Measurements from ENCODE around the gene ARHGAP32.
"Not testable (repeated sequence)": the region's sequence is repeated elsewhere in the genome, so short reads cannot be mapped to it uniquely, and the experiment has no call there.

ARHGAP32 gene

DNA sequence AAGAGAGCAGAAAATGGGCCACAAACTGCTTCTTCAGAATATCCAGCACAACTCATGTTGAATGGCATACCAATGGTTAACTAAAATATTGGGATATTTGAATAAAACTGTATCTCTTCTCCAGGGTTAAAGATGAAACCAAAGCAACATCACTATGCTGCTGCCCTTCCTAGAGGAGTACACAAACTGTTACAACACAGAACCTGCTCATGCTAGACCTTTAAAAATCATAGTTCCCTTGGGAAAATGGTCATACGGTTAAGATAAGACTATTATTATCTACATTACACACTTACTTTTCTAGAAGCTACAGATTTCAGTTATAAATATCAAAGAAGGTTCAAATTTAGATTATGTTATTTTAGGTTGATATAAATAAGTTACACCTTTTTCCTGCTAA, 170.8 kb downstream of the ARHGAP32 start:
- no peak for DNase-seq (ENCODE audit: low spot score)

DNA sequence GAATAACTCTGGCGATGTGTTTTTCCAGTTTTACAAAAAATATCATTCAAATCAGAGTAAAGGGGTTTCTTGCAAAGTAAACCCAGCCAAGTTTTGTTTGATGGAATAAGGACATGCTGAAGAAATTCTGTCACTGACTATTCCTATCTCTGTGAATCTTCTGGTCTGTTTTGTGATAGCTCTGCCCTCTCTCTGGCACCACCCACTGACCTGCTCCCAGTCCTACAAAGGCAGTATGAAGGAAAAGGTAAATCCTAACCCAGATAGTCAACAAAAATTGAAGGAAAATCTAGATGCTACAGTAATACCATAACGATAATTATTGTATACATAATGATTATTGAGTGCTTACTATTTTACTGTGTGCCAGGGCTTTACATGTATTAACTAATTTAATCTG, 173.1 kb downstream of the ARHGAP32 start:
- DNase-seq (ENCODE audit: low spot score): no peak

DNA sequence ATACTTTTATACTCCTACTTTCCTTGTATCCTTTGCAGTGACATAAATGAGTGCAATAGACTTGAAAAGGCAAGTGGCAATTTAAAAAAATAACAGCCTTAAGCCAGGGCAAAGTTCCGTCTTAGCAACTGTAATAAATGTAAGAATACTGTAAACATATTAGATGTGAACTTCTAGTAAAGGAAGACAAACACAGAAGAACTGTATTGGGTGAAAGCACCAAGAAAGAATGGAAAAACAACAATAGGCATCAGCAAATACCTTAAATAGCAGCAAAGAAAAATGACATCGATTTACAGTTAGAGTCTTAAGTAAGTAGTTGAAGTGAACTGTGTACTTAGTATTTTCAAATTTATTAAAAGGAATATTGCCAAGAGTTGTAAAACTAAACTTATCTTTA, 174.0 kb downstream of the ARHGAP32 start:
- no peak for DNase-seq (ENCODE audit: low spot score)

DNA sequence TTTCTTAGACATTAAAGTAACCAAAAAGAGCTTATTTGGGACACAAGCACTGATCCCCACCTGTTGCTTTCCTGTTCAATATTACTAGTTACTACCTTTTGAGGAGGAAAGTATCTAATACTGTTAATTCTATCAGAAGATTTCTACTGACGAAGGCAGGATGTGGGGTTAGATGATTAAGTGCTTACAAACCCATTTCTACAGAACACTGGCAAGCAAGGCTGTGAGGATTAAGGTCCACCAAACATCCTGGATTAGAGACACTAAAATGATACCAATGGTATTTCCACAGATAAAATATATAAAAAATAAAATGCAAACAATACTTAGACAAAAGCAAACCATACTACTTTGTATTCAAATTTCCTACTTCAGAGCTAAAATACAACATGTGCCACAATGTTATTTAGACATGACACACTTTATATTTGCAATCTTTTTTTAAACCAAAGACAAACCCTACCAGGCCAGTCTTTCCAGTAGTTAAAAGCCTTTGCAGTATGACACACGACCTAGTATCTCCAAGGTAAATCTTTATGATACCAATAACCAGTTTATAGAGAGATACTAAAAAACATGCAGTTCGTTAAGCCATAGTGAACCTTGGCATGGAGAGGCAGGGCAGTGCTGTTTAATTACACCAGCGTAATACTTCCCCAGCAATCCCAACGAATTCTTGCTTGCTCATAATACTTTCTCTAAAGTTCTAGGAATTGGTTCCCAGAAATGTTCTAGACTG, 178.2 kb downstream of the ARHGAP32 start:
- DNase-seq (ENCODE audit: low spot score): no peak

DNA sequence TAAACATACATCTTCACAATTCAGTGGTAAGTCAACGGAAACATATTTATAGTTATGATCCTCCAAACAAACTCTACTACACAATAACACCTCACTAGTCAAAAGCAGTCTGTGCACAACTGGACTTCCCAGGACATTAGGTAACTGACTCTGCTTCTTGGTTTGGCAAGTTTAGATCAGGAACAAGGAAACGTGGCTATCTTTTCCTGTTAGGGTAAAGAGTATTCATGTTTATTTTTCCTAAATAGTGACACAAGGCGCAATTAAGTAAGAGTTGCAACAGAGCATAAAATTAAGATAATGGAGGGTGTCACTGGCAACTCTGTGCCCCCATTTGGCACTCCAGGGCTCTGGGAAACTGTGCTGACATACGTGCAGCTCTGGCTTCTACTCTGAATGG, 179.2 kb downstream of the ARHGAP32 start:
- DNase-seq (ENCODE audit: low spot score): no peak

DNA sequence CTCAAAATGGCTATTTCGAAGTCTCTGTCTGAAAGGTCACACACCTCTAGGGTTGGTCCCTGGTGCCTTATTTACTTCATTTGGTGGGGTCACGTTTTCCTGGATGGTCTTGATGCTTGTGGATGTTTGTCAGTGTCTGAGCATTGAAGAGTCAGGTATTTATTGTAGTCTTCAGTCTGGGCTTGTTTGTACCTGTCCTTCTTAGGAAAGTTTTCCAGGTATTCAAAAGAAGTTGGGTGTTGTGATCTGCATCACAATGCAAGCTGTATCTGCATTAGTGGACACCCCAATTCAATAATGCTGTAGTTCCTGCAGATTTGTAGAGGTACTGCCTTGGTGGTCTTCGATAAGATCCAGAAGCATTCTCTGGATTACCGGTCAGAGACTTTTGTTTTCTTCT, 186.0 kb downstream of the ARHGAP32 start:
- DNase-seq (ENCODE audit: low spot score): no peak

DNA sequence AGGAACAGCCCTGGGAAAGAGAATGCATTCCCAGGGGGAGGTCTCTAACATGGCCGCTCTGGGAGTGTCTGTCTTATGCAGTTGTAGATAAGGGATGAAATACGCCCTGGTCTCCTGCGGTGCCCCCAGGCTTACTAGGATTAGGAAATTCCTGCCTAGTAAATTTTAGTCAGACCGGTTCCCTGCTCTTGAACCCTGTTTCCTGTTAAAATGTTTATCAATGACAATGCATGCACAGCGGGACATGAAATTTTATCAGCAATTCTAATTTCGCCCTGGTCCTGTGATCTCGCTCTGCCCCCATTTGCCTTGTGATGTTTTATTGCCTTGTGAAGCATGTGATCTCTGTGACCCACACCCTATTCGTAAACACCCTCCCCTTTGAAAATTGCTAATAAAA, 193.0 kb downstream of the ARHGAP32 start:
- not testable (repeated sequence) for DNase-seq (ENCODE audit: low spot score)

DNA sequence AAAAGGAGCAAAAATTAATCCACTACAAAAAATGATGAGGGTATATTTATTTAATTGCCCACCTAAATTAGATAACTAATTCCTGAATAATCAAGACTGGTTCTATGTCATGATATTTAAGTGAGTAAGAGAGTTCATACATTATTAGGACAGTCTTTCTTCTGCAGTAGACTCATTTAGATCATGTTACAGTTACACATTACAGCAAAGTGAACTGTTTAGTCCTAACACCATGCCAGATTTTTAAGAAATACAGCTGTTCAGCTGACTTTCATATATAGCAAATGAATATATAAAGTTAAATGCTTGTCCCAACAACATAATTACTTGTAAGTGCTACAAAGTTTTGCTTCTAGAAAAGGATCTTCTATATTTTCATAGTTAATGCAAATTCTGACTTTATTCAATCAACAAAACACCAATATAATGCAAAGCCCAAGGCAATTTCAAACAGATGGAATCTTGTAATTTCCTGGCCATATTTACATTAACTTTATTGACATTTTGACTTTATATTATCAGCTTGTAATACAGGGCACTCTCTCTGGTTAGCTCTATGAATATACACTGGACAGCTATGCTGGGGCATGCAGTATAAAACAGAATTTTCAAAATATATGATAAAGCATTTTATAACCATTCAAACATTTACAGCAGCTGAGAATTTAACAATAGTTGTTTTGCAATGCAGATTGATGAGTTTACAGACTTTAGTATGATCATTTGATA, 203.7 kb downstream of the ARHGAP32 start:
- no peak for DNase-seq (ENCODE audit: low spot score)

DNA sequence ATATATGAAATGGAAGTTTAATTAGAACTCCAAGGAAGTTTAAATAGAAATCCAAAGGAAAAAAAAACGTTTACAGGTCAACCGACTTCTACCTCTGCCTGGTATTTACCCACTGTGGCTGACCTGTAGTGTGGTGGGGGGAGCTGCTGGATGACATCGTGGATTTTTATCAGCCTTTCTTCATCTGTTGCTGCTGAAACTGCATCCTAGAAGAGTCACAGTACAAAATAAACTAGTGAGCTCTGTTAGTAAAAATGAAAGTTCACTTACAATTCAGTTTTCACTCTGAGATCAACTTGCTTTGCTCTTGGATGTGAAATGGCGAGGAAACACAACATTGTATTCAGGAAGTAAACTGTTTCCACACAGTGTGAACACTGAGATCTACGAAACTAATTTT, 206.2 kb downstream of the ARHGAP32 start:
- DNase-seq (ENCODE audit: low spot score): no peak

DNA sequence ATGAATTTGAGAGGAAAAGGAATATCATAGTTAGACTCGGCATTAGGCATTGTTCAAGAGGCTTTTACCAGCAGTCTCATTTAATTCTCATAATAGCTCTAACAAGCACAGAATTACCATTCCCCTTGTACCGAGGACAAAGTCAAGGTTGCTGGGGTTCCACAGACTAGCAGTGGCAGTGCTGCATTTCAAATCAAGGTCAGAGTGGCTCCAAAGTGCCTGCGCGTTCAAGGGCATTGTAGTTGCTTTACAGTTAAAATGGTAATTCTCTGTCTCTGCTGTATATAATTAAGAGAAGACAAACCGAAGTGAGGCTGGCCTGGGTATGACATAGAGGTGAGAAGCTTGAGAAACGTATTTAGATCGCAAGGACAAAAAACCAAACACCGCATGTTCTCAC, 209.1 kb downstream of the ARHGAP32 start:
- DNase-seq (ENCODE audit: low spot score): no peak

DNA sequence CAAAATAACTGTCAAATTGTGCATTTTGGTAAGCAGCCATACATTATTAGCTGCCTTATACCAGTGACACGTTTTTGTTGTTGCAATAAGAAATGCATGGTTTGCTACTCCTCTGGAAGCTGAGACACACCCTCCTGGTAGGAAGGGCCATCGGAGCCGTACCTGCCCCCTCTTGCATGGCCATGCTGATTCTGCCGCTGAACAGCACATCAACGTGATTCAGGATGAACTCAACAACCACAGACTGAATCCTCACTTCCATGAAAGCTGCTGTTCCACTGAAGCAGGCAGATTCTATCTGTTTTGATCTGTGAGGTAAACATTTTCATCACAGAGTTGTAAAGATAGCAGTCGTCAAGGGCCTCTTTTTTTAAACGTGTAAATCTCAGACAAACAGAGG, 210.9 kb downstream of the ARHGAP32 start:
- no peak for DNase-seq (ENCODE audit: low spot score)

DNA sequence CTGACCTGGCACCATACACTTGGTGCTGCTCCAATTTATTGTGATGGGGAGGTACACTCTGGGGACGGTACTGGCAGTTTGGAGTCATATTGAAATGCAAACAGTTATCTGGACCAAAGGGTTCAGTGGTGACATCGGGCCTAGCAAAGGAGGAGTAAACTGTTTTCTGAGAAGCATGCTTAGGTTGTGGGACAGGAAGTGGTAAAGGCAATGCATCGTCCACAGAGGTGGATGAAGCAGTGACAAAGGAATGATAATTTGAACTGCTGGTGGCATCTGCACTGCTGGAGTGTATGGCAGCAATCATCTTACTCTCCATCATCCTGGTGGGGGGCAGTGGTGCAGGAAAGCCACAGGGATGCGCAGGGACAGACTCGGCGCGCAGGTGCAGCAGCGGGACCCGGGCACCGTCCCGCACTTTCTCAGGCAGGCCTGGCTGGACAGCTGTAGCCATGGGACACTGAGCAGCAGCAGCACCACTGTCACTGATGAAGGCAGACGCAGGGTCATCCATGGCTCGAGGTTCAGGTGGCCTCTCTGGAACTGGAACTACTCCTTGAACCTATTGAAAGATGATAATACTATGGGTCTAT, 221.4 kb downstream of the ARHGAP32 start:
- DNase-seq (ENCODE audit: low spot score): no peak

DNA sequence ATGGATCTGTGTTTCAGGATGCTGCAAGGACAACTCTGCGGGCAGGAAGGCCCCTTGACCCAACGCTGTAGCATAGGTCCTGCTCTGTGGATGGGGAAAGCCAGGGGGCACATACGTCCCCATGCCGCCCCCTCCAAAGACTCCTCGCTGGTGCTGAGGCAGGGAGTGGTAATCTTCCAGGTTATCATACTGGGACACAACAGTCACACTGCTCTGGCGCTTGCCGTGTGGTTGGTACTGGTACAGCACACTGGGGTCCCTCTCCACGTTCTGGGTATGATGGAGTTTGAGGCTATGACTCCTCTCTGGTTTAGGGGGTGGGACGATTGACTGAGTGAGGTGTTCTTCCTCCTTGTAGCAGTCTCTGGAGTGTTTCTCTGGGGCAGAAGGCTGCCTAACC, 223.2 kb downstream of the ARHGAP32 start:
- no peak for DNase-seq (ENCODE audit: low spot score)

DNA sequence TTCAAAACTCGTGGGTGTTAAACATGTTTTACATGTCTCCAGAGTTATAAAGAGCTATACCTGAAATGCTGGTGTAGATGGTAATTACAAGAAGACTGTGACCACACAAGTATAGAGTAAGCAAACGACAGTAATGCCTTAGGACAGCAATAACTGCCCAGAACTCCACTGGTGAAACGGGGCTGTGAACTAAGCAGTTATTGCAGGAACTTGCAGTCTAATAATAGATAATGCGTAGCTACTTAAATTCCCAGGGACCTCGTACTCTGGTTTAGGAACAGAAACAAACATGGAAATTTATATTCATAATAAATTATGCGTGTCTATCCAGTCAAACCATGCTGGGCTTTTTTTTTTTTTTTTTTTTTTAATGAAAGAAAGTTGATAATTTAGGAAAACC, 224.5 kb downstream of the ARHGAP32 start:
- no peak for DNase-seq (ENCODE audit: low spot score)

DNA sequence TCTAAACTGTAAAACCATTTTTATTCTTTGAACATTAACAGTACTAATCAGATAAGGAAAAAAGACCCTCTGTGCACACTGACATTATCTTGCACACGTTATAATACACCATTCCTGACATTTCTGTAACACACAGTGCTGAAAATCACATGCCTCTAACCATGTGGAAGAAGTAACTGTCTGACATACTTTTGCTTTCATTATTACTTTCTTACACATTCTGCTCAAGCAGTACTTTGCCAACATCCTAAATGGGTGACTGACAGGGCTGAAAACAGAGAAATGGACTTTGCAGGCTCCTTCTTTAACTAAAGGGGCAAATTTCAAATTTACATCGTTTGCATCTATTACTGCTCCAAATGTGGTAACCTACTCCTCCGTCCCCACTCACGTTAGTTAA, 226.6 kb downstream of the ARHGAP32 start:
- DNase-seq (ENCODE audit: low spot score): no peak

DNA sequence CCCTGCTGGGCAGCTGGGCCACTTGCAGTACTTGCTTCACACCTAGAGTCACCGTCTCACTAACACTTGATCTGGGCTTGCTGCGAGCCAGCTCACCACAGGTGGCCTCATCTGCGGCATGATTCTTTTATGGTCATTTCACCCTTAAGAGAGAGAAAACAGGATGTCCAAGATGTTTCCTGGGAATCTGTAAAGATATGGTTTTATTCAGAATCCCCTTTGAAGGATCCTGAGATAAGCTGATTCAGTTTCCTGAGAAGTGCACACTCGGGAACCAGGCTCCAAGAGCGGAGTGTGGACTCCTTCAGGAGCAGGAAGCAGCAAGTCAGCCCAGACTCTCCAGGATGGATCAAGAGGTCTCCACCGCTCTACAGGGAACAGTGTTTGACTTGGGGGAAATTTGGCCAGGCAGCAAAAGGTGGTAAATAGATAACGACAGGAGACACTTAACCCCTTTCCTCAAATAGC, 227.6 kb downstream of the ARHGAP32 start:
- no peak for DNase-seq (ENCODE audit: low spot score)

DNA sequence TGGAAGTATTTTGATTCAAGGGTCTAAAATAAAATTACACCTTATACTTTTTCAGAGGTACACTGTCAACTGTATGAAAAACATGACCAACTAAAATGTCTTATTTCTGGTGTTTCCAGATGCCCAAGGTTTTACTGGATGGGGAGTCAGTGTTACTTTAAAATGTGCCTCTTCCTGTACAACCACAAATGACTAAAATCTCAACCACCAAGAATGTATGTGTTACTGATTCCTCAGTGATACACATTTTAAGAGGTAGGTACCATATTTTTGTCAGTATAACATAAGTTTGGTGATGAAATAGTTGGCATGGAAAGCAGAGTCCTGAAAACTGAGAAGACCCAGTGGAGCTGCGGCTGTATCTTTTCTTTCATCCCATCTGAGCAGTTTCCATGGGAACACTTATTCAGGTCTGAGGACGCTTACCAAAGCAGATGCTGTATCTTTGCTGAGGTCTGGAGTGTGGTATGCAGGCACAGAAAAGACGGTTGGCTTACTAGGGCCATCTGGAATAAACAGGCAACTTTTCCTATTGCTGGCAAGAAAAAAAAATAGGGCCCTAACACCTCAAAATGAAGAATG, 228.3 kb downstream of the ARHGAP32 start:
- no peak for DNase-seq (ENCODE audit: low spot score)

DNA sequence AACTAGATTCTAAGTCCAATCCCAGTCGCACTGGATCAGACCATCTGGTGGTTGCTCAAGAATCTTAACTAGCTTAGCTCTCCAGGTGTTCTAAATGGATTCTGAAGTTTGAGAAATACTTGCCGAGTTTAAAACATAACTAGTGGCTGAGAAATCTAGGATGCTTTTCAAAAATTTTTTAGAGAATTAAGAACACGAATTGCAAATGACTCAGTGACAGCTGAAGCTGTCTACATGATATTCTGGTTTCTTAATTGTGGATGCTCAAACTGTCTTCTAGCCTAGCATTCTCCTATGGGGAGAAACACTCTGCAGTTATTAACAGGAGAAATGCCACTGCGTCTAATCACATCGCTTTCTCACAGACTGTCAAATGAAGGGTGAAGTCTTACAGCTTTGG, 229.2 kb downstream of the ARHGAP32 start:
- no peak for DNase-seq (ENCODE audit: low spot score)

DNA sequence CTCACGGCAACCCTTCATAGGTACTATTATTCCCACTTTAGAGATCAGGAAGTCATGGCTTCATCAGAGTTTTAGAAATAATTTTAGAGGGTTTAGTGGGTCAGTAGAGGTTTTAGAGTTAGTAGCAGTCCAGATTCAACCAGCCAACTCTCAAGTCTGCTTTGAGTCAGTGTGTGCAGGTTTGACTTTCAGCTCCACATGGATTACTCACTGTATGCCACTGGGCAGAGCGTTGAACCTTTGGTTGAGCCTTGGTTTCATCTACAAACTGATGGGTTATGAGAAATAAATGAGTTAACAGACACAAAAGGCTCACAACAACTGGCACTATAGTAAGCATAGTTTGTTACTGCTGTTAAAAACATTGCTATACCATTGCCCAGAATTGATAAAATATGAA, 230.5 kb downstream of the ARHGAP32 start:
- no peak for DNase-seq (ENCODE audit: low spot score)

DNA sequence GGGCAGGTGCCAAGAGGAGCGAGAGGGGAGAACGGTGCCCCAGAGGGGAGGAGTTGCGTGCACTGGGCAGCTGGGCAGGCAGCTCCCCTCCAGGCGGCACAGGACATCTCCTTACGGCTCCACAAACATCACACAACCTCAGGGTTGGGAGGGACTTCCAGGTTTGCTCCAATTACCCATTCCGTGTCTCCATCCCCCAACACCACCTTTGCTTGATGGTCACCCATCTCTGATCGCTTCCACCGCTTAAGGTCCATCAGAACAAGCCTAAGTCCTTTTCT, 235.0 kb downstream of the ARHGAP32 start:
- no peak for DNase-seq (ENCODE audit: low spot score)

DNA sequence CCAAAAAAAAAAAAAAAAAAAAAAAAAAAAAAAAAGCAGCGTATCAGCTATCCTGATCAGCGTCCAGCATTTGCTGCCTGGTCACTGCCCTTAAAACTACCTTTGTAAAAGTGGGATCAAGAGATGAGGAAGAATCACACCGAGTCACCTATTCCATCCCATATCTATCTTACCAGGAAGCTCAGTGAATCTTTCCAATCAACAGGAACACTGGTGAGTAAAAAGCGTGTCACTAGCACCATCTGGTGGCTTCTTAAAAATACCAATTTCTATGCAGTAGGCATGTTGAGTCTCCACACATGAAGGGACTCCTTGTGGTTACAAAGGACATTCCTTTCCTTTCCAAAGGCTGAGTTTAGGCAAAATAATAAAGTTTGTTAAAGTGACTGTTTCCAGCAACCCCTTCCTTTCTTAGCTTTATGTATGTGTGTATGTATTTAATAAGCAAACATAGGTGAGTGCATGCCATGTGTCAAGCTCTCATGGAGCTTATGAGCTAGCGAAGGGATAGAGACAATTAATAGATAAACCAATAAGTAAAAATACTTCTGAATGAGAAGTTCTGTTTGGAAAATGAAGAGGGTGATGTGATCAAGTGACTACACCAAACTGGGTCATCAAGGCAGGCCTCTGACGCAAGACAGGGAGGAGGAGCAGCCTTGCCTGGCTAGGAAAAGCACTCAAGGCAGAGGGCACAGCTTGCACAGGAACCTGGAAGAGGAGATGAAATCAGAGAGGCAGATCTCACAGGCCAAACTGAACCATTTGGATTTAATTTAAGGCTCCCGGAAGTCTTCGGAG, 235.5 kb downstream of the ARHGAP32 start:
- peak; percentile 38 for DNase-seq (ENCODE audit: low spot score)

DNA sequence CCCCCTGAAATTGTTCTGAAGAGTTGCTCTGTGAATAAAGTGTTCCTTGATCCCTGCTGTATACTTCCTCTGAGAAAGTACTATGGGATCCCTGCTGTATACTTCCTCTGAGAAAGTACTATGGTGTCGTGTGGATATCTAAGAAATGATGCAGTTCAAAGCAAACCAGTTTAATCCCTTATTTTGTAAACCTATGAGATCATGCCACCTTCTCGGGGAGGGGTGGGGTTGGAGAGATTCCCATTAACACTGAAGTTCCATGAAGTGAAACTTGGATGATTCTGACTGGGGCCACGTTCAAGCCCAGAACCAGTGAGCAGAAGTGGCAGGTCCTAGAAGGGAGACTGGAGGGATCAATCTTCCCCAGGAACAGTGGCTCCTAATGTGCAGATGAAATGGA, 236.5 kb downstream of the ARHGAP32 start:
- DNase-seq (ENCODE audit: low spot score): no peak

All from HuH-7.5 (cell line).